ENCODE data around the gene VILL. TPM values are rescaled to one million over a fixed set of nuclear protein-coding genes. Genes with fewer than 3 reads are reported as not detected.

Gene VILL
- total and polyA plus RNA-seq, 10 of the 15 experiments (the other 5 are each of a cell fraction or from before 2014, with no cell fraction given): 0.15 to 5.4 (median 2.1) TPM; not detected in 1

DNA sequence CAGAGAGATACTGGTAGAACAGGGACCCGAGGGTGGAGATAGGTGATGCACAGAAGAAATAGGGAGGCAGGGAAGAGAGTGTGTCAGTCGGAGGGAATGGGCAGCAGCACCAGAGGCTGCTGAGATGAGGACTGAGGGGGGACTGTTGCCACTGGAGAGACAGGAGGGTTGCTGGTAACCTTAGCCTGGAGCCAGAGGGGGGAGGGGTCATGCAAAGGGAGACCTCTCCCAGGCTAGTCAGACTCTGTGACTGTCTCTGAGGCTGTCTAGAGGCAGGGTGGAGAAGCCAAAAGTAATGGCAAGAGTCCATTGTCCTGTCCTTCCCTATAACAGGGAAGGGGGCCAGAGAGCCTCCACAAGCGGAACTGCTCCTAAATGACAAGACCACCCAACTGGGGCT, 46.3 kb downstream of the VILL start:
- intact Hi-C loops (cut with micrococcal nuclease; ENCODE audit: unreplicated experiment): no loop called here
- 22% methylated on average over 3 of the region's 3 CpGs for WGBS (ENCODE audit: insufficient coverage, insufficient replicate concordance, low lambda C conversion rate, missing lambda C conversion rate)
- no peaks in the 10 kb centered on the region for H3K36me3 ChIP-seq (ENCODE audit: control insufficient read depth in 2 of 2, insufficient read depth in 2 of 2, low read length in 1 of 2)
- no peak overlapping the region for H3K27ac ChIP-seq (ENCODE audit: control insufficient read depth, insufficient read depth)
- peaks cover 0 to 3% of the 10 kb centered on the region in 2 experiments; a peak in 2 of 4 replicates for H3K27me3 ChIP-seq (replicated peaks in 1 of 2; ENCODE audit: control insufficient read depth in 2 of 2, insufficient read depth in 2 of 2, low read length in 1 of 2)
- ChIA-PET SMC1A (ENCODE audit: uncharacterized antibody, unreplicated experiment) (no interaction called here), POLR2A (no interaction called here), CTCF (interaction anchor here (1.0 kb wide), 1 partner anchor 70 kb away, joined by 3 read pairs; no protein-coding TSS in a partner anchor), RAD21 (ENCODE audit: unreplicated experiment) (no interaction called here)
- no peak for ATAC-seq
- no TSS peak for BruUV-seq (replicated peaks)
- no peaks in the 10 kb centered on the region for H4K20me1 ChIP-seq (ENCODE audit: control insufficient read depth, insufficient read depth)
- no peak for FAIRE-seq
- H3K9me3 ChIP-seq (replicated peaks; ENCODE audit: control insufficient read depth, insufficient read depth, low read length): no peaks in the 10 kb centered on the region
- no peak for DNase-seq (ENCODE audit: low read depth, low spot score)
- H3K79me2 ChIP-seq (ENCODE audit: control insufficient read depth, insufficient read depth, low read length): no peaks in the 10 kb centered on the region
- H3K4me1 ChIP-seq (ENCODE audit: control insufficient read depth, insufficient read depth, low read length): peaks cover 13% of the 10 kb centered on the region
- in situ Hi-C loops (cut with MboI): no loop called here
- no peak overlapping the region for H3K4me2 ChIP-seq (ENCODE audit: control insufficient read depth, insufficient read depth)
- no peak overlapping the region for H3K9ac ChIP-seq (ENCODE audit: control insufficient read depth, insufficient read depth, low read length)
- no peak overlapping the region for H3K4me3 ChIP-seq
- no peak overlapping the region for H2AFZ ChIP-seq (ENCODE audit: control insufficient read depth, low read depth, low read length)
- TF ChIP-seq BACH1 (IDR thresholded peaks at IDR 0.05; ENCODE audit: borderline replicate concordance) (no peak), KDM1A (IDR thresholded peaks at IDR 0.05; ENCODE audit: borderline replicate concordance) (no peak), HDAC2 (IDR thresholded peaks at IDR 0.05) (no peak), SIX5 (IDR thresholded peaks at IDR 0.05; ENCODE audit: low read depth, low read length, severe bottlenecking) (no peak), STAT1 (conservative IDR thresholded peaks at IDR 0.05) (no peak), WRNIP1 (IDR thresholded peaks at IDR 0.05; ENCODE audit: borderline replicate concordance, low read depth, low read length) (no peak), IKZF1 (conservative IDR thresholded peaks at IDR 0.05) (no peak), MXI1 (IDR thresholded peaks at IDR 0.05; ENCODE audit: low read depth, low read length) (no peak), RCOR1 (conservative IDR thresholded peaks at IDR 0.05; ENCODE audit: low read depth, low read length) (no peak), LARP7 (IDR thresholded peaks at IDR 0.05) (no peak), EZH2 (IDR thresholded peaks at IDR 0.05; ENCODE audit: borderline replicate concordance, control insufficient read depth, low read depth, low read length) (no peak), TCF12 (IDR thresholded peaks at IDR 0.05; ENCODE audit: low read depth, low read length) (no peak)
- TF ChIP-seq, protein P1, sequence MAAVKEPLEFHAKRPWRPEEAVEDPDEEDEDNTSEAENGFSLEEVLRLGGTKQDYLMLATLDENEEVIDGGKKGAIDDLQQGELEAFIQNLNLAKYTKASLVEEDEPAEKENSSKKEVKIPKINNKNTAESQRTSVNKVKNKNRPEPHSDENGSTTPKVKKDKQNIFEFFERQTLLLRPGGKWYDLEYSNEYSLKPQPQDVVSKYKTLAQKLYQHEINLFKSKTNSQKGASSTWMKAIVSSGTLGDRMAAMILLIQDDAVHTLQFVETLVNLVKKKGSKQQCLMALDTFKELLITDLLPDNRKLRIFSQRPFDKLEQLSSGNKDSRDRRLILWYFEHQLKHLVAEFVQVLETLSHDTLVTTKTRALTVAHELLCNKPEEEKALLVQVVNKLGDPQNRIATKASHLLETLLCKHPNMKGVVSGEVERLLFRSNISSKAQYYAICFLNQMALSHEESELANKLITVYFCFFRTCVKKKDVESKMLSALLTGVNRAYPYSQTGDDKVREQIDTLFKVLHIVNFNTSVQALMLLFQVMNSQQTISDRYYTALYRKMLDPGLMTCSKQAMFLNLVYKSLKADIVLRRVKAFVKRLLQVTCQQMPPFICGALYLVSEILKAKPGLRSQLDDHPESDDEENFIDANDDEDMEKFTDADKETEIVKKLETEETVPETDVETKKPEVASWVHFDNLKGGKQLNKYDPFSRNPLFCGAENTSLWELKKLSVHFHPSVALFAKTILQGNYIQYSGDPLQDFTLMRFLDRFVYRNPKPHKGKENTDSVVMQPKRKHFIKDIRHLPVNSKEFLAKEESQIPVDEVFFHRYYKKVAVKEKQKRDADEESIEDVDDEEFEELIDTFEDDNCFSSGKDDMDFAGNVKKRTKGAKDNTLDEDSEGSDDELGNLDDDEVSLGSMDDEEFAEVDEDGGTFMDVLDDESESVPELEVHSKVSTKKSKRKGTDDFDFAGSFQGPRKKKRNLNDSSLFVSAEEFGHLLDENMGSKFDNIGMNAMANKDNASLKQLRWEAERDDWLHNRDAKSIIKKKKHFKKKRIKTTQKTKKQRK (IDR thresholded peaks at IDR 0.05; ENCODE audit: low read depth, low read length): no peak
- TF ChIP-seq, protein P2, sequence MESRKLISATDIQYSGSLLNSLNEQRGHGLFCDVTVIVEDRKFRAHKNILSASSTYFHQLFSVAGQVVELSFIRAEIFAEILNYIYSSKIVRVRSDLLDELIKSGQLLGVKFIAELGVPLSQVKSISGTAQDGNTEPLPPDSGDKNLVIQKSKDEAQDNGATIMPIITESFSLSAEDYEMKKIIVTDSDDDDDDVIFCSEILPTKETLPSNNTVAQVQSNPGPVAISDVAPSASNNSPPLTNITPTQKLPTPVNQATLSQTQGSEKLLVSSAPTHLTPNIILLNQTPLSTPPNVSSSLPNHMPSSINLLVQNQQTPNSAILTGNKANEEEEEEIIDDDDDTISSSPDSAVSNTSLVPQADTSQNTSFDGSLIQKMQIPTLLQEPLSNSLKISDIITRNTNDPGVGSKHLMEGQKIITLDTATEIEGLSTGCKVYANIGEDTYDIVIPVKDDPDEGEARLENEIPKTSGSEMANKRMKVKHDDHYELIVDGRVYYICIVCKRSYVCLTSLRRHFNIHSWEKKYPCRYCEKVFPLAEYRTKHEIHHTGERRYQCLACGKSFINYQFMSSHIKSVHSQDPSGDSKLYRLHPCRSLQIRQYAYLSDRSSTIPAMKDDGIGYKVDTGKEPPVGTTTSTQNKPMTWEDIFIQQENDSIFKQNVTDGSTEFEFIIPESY (IDR thresholded peaks at IDR 0.05): no peak
- TF ChIP-seq, protein P3, sequence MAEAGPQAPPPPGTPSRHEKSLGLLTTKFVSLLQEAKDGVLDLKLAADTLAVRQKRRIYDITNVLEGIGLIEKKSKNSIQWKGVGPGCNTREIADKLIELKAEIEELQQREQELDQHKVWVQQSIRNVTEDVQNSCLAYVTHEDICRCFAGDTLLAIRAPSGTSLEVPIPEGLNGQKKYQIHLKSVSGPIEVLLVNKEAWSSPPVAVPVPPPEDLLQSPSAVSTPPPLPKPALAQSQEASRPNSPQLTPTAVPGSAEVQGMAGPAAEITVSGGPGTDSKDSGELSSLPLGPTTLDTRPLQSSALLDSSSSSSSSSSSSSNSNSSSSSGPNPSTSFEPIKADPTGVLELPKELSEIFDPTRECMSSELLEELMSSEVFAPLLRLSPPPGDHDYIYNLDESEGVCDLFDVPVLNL (IDR thresholded peaks at IDR 0.05; ENCODE audit: low read depth, low read length): no peak
- TF ChIP-seq, protein P4, sequence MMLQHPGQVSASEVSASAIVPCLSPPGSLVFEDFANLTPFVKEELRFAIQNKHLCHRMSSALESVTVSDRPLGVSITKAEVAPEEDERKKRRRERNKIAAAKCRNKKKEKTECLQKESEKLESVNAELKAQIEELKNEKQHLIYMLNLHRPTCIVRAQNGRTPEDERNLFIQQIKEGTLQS (IDR thresholded peaks at IDR 0.05; ENCODE audit: borderline replicate concordance, extremely low read depth, low read depth, low read length): no peak
- TF ChIP-seq, protein P5, sequence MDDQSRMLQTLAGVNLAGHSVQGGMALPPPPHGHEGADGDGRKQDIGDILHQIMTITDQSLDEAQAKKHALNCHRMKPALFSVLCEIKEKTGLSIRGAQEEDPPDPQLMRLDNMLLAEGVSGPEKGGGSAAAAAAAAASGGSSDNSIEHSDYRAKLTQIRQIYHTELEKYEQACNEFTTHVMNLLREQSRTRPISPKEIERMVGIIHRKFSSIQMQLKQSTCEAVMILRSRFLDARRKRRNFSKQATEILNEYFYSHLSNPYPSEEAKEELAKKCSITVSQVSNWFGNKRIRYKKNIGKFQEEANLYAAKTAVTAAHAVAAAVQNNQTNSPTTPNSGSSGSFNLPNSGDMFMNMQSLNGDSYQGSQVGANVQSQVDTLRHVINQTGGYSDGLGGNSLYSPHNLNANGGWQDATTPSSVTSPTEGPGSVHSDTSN (IDR thresholded peaks at IDR 0.05; ENCODE audit: insufficient replicate concordance, low read depth, low read length): no peak
